PC-3 (cell line): ENCODE data around the gene RAB6B. TPM values are rescaled to one million over a fixed set of nuclear protein-coding genes. Genes with fewer than 3 reads are reported as not detected.

ENCODE experiments used
- ATAC-seq: fragments of 200-7000 bp; cut with Tn5 transposase; 2 replicates; pipeline ENCODE4 v1.9.1; 2020; ENCODE audit warnings: mild to moderate bottlenecking, moderate library complexity
- BruUV-seq: library from RNA; stranded (reverse); fragments of 400-500 nt; replicated peaks from 2 replicates; lab custom pipeline; 2021; lab: Mats Ljungman, UMichigan
- CTCF ChIA-PET: fragments of 300-600 bp; sonication (Branson Sonifier 250); formaldehyde crosslinking; loops from one replicate; lab custom pipeline; 2022; ENCODE audit warnings: antibody characterized with exemption; lab: Charles Lee
- POLR2A ChIA-PET: fragments of 300-600 bp; sonication (Branson Sonifier 250); formaldehyde crosslinking; loops from one replicate; lab custom pipeline; 2022; ENCODE audit warnings: antibody characterized with exemption; ENCODE audit not compliant: unreplicated experiment; lab: Charles Lee
- DNase-seq: peaks from one replicate; pipeline ENCODE4 v3.0.0-alpha.2; 2015
- H2AFZ ChIP-seq: fragments of 300-600 bp; sonication (generic); 2 replicates; pipeline ENCODE4 v1.6.0; 2016; ENCODE audit warnings: antibody characterized with exemption, low read length
- H3F3A ChIP-seq: fragments of 300-600 bp; sonication (generic); one replicate; pipeline ENCODE4 v1.6.0; 2017; ENCODE audit warnings: antibody characterized with exemption, low read length, control low read depth, mild to moderate bottlenecking; ENCODE audit not compliant: unreplicated experiment
- H3K27ac ChIP-seq: fragments of 300-600 bp; sonication (generic); 2 replicates; pipeline ENCODE4 v1.5.1; 2016; ENCODE audit warnings: mild to moderate bottlenecking, low read length
- H3K27me3 ChIP-seq: fragments of 300-600 bp; sonication (generic); 2 replicates; pipeline ENCODE4 v1.6.1; 2016; ENCODE audit warnings: low read length, mixed read lengths
- H3K36me3 ChIP-seq: fragments of 300-600 bp; sonication (generic); 2 replicates; pipeline ENCODE4 v1.6.1; 2016; ENCODE audit warnings: low read depth, mixed run types, low read length, mixed read lengths
- H3K4me1 ChIP-seq: fragments of 300-600 bp; sonication (generic); 2 replicates; pipeline ENCODE4 v1.5.1; 2016; ENCODE audit warnings: low read length; ENCODE audit not compliant: insufficient read depth
- H3K4me2 ChIP-seq: fragments of 300-600 bp; sonication (generic); 2 replicates; pipeline ENCODE4 v1.6.0; 2016; ENCODE audit warnings: low read length
- H3K4me3 ChIP-seq: fragments of 300-600 bp; sonication (generic); 2 replicates; pipeline ENCODE4 v1.5.1; 2016; ENCODE audit warnings: mild to moderate bottlenecking, low read length, mixed read lengths
- H3K79me2 ChIP-seq: fragments of 300-600 bp; sonication (generic); 2 replicates; pipeline ENCODE4 v1.6.1; 2017; ENCODE audit warnings: low read length, mixed read lengths
- H3K9ac ChIP-seq: fragments of 300-600 bp; sonication (generic); 2 replicates; pipeline ENCODE4 v1.6.0; 2016; ENCODE audit warnings: mild to moderate bottlenecking, low read length
- H3K9me2 ChIP-seq: fragments of 300-600 bp; sonication (generic); replicated peaks from 2 replicates; pipeline ENCODE4 v1.6.1; 2016; ENCODE audit warnings: mixed run types, low read length, mixed read lengths
- H3K9me3 ChIP-seq: fragments of 300-600 bp; sonication (generic); 2 replicates; pipeline ENCODE4 v1.6.1; 2016; ENCODE audit warnings: low read length, mixed read lengths
- H4K20me1 ChIP-seq: fragments of 300-600 bp; sonication (generic); 2 replicates; pipeline ENCODE4 v1.6.1; 2016; ENCODE audit warnings: low read length, mixed read lengths
- CTCF ChIP-seq: fragments of 300-600 bp; sonication (generic); conservative IDR thresholded peaks from 2 replicates; pipeline ENCODE4 v1.5.1; 2017; ENCODE audit warnings: antibody characterized with exemption, low read depth, mild to moderate bottlenecking, low read length
- EZH2 ChIP-seq: fragments of 300-600 bp; sonication (generic); IDR thresholded peaks from one replicate; pipeline ENCODE4 v1.6.1; 2017; ENCODE audit warnings: antibody characterized with exemption, mild to moderate bottlenecking, low read length; ENCODE audit not compliant: unreplicated experiment
- EZH2phosphoT487 ChIP-seq: fragments of 300-600 bp; sonication (generic); IDR thresholded peaks from 2 replicates; pipeline ENCODE4 v1.6.1; 2018; ENCODE audit warnings: mild to moderate bottlenecking, antibody characterized with exemption, low read length, borderline replicate concordance
- intact Hi-C: fragments of 100-400 bp; cut with micrococcal nuclease; formaldehyde crosslinking; loops from 2 replicates; pipeline ENCODE4 v1.9.0; 2023
- total RNA-seq: library from RNA; depleted of rRNA; stranded (reverse); fragments of >200 nt; gene quantifications from 2 replicates; pipeline ENCODE4 v1.2.3, GENCODE V29; 2014

RAB6B gene
- total RNA-seq, 1 experiment from 2014 or later = 0.22 TPM

GRCh38 chr3:133835418-133835743 is 60.3 kb downstream of the RAB6B start:
- TF ChIP-seq EZH2phosphoT487 (no peak), EZH2 (no peak), CTCF (no peak)
- Histone ChIP-seq H3K27ac (no peak overlapping the region), H3F3A (no peaks in the 10 kb centered on the region), H3K27me3 (no peaks in the 10 kb centered on the region), H3K4me3 (no peak overlapping the region), H4K20me1 (no peaks in the 10 kb centered on the region), H3K36me3 (no peaks in the 10 kb centered on the region), H3K9ac (no peak overlapping the region), H3K79me2 (no peaks in the 10 kb centered on the region), H3K4me1 (no peaks in the 10 kb centered on the region), H2AFZ (no peak overlapping the region), H3K9me2 (no peaks in the 10 kb centered on the region), H3K9me3 (no peaks in the 10 kb centered on the region), H3K4me2 (no peak overlapping the region)
- POLR2A ChIA-PET = no interaction called here
- ATAC-seq (no peak), DNase-seq (no peak)
- BruUV-seq = no TSS peak
- intact Hi-C loops = no loop called here
- CTCF ChIA-PET = no interaction called here

GRCh38 chr3:133834621-133835417 is 60.9 kb downstream of the RAB6B start:
- ChIA-PET POLR2A (no interaction called here), CTCF (no interaction called here)
- H3K27me3 ChIP-seq = no peaks in the 10 kb centered on the region

More at GRCh38 chr3:133834621-133835417, 60.9 kb downstream of the RAB6B start:
- Histone ChIP-seq H3K36me3 (no peaks in the 10 kb centered on the region), H3K9ac (no peak overlapping the region), H4K20me1 (no peaks in the 10 kb centered on the region), H3K4me1 (no peaks in the 10 kb centered on the region), H3K4me2 (no peak overlapping the region), H3F3A (no peaks in the 10 kb centered on the region), H3K9me3 (no peaks in the 10 kb centered on the region), H3K27ac (no peak overlapping the region), H3K79me2 (no peaks in the 10 kb centered on the region), H3K9me2 (no peaks in the 10 kb centered on the region), H3K4me3 (no peak overlapping the region), H2AFZ (no peak overlapping the region)
- intact Hi-C loops = no loop called here
- ATAC-seq = no peak
- no TSS peak for BruUV-seq
- TF ChIP-seq EZH2phosphoT487 (no peak), EZH2 (no peak), CTCF (no peak)
- DNase-seq = no peak
